Measurements from ENCODE around the gene ZFYVE28.
A peak's percentile ranks its signal among the peaks of the same experiment; 100 is the strongest.

The ZFYVE28 gene

GRCh38 chr4:2252530-2253091 is 165.8 kb downstream of the ZFYVE28 start:
- peak in 1 of 2 donors; percentile 11 for DNase-seq
- Histone ChIP-seq H3K4me1 (peaks cover 0 to 41% (median 33%) of the 10 kb centered on the region in 4 donors), H3K27ac (peak overlapping the region in 1 of 2 donors; percentile 31), H3K4me3 (no peak overlapping the region), H3K9me3 (no peaks in the 10 kb centered on the region), H3K27me3 (no peaks in the 10 kb centered on the region), H3K36me3 (peaks cover 49 to 76% (median 71%) of the 10 kb centered on the region in 3 donors)
- no peak for TF ChIP-seq CTCF (IDR thresholded peaks at IDR 0.05)
- intact Hi-C loops (cut with DNase I; ENCODE audit: low total_unique reads): no loop called here

- H3K27ac ChIP-seq: no peak overlapping the region
- intact Hi-C loops (cut with DNase I; ENCODE audit: low total_unique reads): no loop called here
- TF ChIP-seq CTCF (IDR thresholded peaks at IDR 0.05): no peak
- no peak overlapping the region for H3K4me3 ChIP-seq
- no peaks in the 10 kb centered on the region for H3K9me3 ChIP-seq
- DNase-seq: peak in 1 of 2 donors; percentile 11
- H3K36me3 ChIP-seq: peaks cover 49 to 83% (median 75%) of the 10 kb centered on the region in 3 donors
- peaks cover 0 to 34% (median 27%) of the 10 kb centered on the region in 4 donors for H3K4me1 ChIP-seq
- no peaks in the 10 kb centered on the region for H3K27me3 ChIP-seq
Measured at GRCh38 chr4:2251795-2252529, 166.5 kb downstream of the ZFYVE28 start.

GRCh38 chr4:2251073-2251794 is 167.2 kb downstream of the ZFYVE28 start:
- H3K36me3 ChIP-seq: peaks cover 49 to 87% (median 81%) of the 10 kb centered on the region in 3 donors
- DNase-seq: peak in 1 of 2 donors; percentile 18
- no peak for TF ChIP-seq CTCF (IDR thresholded peaks at IDR 0.05)

GRCh38 chr4:2250357-2251072 is 167.9 kb downstream of the ZFYVE28 start:
- no peaks in the 10 kb centered on the region for H3K9me3 ChIP-seq
- peaks cover 49 to 87% (median 81%) of the 10 kb centered on the region in 3 donors for H3K36me3 ChIP-seq
- intact Hi-C loops (cut with DNase I; ENCODE audit: low total_unique reads): no loop called here
- H3K27ac ChIP-seq: no peak overlapping the region
- no peak for DNase-seq
- H3K27me3 ChIP-seq: no peaks in the 10 kb centered on the region
- no peak for TF ChIP-seq CTCF (IDR thresholded peaks at IDR 0.05)
- no peak overlapping the region for H3K4me3 ChIP-seq
- H3K4me1 ChIP-seq: peaks cover 0 to 33% (median 13%) of the 10 kb centered on the region in 4 donors

More at GRCh38 chr4:2251073-2251794, 167.2 kb downstream of the ZFYVE28 start:
- Histone ChIP-seq H3K27me3 (no peaks in the 10 kb centered on the region), H3K4me1 (peaks cover 0 to 33% (median 20%) of the 10 kb centered on the region in 4 donors), H3K4me3 (no peak overlapping the region), H3K9me3 (no peaks in the 10 kb centered on the region), H3K27ac (no peak overlapping the region)
- intact Hi-C loops (cut with DNase I; ENCODE audit: low total_unique reads): no loop called here

Measured in tibial artery (tissue), 4 donors.